ENCODE measurements around the gene IQCC.

The IQCC gene

GRCh38 chr1:32195972-32196823 is 9.3 kb upstream of the IQCC start:
- TF ChIP-seq CREB1 (IDR thresholded peaks at IDR 0.05; ENCODE audit: low read depth): no peak
- no peak for TF ChIP-seq ZBTB7A (IDR thresholded peaks at IDR 0.05; ENCODE audit: low read depth)

GRCh38 chr1:32197074-32197473 is 8.4 kb upstream of the IQCC start:
- TF ChIP-seq ZBTB7A (IDR thresholded peaks at IDR 0.05; ENCODE audit: low read depth) (no peak), YY1 (IDR thresholded peaks at IDR 0.05; ENCODE audit: low read depth) (no peak), FOXM1 (IDR thresholded peaks at IDR 0.05; ENCODE audit: borderline replicate concordance, low read depth) (no peak), TCF12 (IDR thresholded peaks at IDR 0.05; ENCODE audit: low read depth) (no peak), CEBPB (IDR thresholded peaks at IDR 0.05) (no peak), MAX (IDR thresholded peaks at IDR 0.05) (no peak), TEAD4 (IDR thresholded peaks at IDR 0.05) (no peak)

- no peak for TF ChIP-seq USF1 (IDR thresholded peaks at IDR 0.05)
- no peak for TF ChIP-seq FOXM1 (IDR thresholded peaks at IDR 0.05; ENCODE audit: borderline replicate concordance, low read depth)
- no peak for TF ChIP-seq CREB1 (IDR thresholded peaks at IDR 0.05; ENCODE audit: low read depth)
- TF ChIP-seq TAF1 (IDR thresholded peaks at IDR 0.05; ENCODE audit: low read depth): no peak
- no peak for TF ChIP-seq TCF12 (IDR thresholded peaks at IDR 0.05; ENCODE audit: low read depth)
- TF ChIP-seq EGR1 (IDR thresholded peaks at IDR 0.05): no peak
Measured at GRCh38 chr1:32197837-32198236, 7.6 kb upstream of the IQCC start.

- no peak for TF ChIP-seq EP300 (IDR thresholded peaks at IDR 0.05; ENCODE audit: borderline replicate concordance)
- no peak for TF ChIP-seq ZBTB7A (IDR thresholded peaks at IDR 0.05; ENCODE audit: low read depth)
- TF ChIP-seq MAX (IDR thresholded peaks at IDR 0.05): no peak
- TF ChIP-seq CEBPB (IDR thresholded peaks at IDR 0.05): no peak
- TF ChIP-seq TCF12 (IDR thresholded peaks at IDR 0.05; ENCODE audit: low read depth): no peak
- TF ChIP-seq REST (IDR thresholded peaks at IDR 0.05; ENCODE audit: low read depth): no peak
- no peak for TF ChIP-seq CREB1 (IDR thresholded peaks at IDR 0.05; ENCODE audit: low read depth)
- TF ChIP-seq TAF1 (IDR thresholded peaks at IDR 0.05; ENCODE audit: low read depth): no peak
- no peak for TF ChIP-seq TEAD4 (IDR thresholded peaks at IDR 0.05)
- TF ChIP-seq YY1 (IDR thresholded peaks at IDR 0.05; ENCODE audit: low read depth): no peak
- no peak for TF ChIP-seq EGR1 (IDR thresholded peaks at IDR 0.05)
- no peak for TF ChIP-seq USF1 (IDR thresholded peaks at IDR 0.05)
- TF ChIP-seq NFIC (IDR thresholded peaks at IDR 0.05): no peak
Measured at GRCh38 chr1:32198237-32199042, 7.0 kb upstream of the IQCC start.

GRCh38 chr1:32199043-32199716 is 6.3 kb upstream of the IQCC start:
- no peak for TF ChIP-seq YY1 (IDR thresholded peaks at IDR 0.05; ENCODE audit: low read depth)
- no peak for TF ChIP-seq CEBPB (IDR thresholded peaks at IDR 0.05)
- no peak for TF ChIP-seq ZBTB7A (IDR thresholded peaks at IDR 0.05; ENCODE audit: low read depth)
- TF ChIP-seq NFIC (IDR thresholded peaks at IDR 0.05): no peak
- TF ChIP-seq EP300 (IDR thresholded peaks at IDR 0.05; ENCODE audit: borderline replicate concordance): no peak
- no peak for TF ChIP-seq TEAD4 (IDR thresholded peaks at IDR 0.05)
- TF ChIP-seq EGR1 (IDR thresholded peaks at IDR 0.05): no peak
- TF ChIP-seq RAD21 (IDR thresholded peaks at IDR 0.05; ENCODE audit: low read depth): no peak
- no peak for TF ChIP-seq FOXM1 (IDR thresholded peaks at IDR 0.05; ENCODE audit: borderline replicate concordance, low read depth)
- TF ChIP-seq REST (IDR thresholded peaks at IDR 0.05; ENCODE audit: low read depth): no peak
- TF ChIP-seq USF1 (IDR thresholded peaks at IDR 0.05): no peak

Data from Ishikawa (cell line).